Kidney (tissue), 14 donors: ENCODE measurements around the gene PTGS1. TPM values are rescaled to one million over a fixed set of nuclear protein-coding genes. Genes with fewer than 3 reads are reported as not detected.
"Not testable (repeated sequence)": the region's sequence is repeated elsewhere in the genome, so short reads cannot be mapped to it uniquely, and the experiment has no call there.

ENCODE experiments used
- DNase-seq, 5 donors: peaks; one replicate each; pipeline ENCODE4 v3.0.0-alpha.2; 2013 to 2020
- FAIRE-seq: peaks from 2 replicates; lab custom pipeline; 2012; peaks lifted over from hg19 to GRCh38; lab: Jason Lieb, UNC
- H3K27ac ChIP-seq, 2 donors: one replicate each; pipeline ENCODE4 v1.7.0; 2013; ENCODE audit warnings: low read depth in 2 of 2, low read length in 2 of 2, inconsistent platforms in 1 of 2
- H3K27me3 ChIP-seq: one replicate; pipeline ENCODE4 v1.7.1; 2013; ENCODE audit warnings: low read length, inconsistent platforms; ENCODE audit not compliant: control insufficient read depth, insufficient read depth
- H3K36me3 ChIP-seq, 3 donors: one replicate each; pipeline versions ENCODE4 v1.7.0 to v1.7.1; 2013; ENCODE audit warnings: low read length in 3 of 3, control low read depth in 1 of 3, inconsistent platforms in 1 of 3; ENCODE audit not compliant: insufficient read depth in 3 of 3, control insufficient read depth in 2 of 3
- H3K4me1 ChIP-seq, 3 donors: one replicate each; pipeline versions ENCODE4 v1.7.0 to v1.7.1; 2013; ENCODE audit warnings: low read length in 3 of 3, inconsistent platforms in 1 of 3, low read depth in 1 of 3; ENCODE audit not compliant: control insufficient read depth in 2 of 3, insufficient read depth in 2 of 3
- H3K4me3 ChIP-seq, 3 donors: one replicate each; pipeline versions ENCODE4 v1.7.0 to v1.8.1; 2013; ENCODE audit warnings: low read length in 3 of 3, control low read depth in 1 of 3, inconsistent platforms in 1 of 3
- H3K9ac ChIP-seq, 3 donors: one replicate each; pipeline versions ENCODE4 v1.7.0 to v1.7.1; 2013; ENCODE audit warnings: low read length in 3 of 3, control low read depth in 1 of 3, inconsistent platforms in 1 of 3
- H3K9me3 ChIP-seq, 3 donors: one replicate each; pipeline versions ENCODE4 v1.7.0 to v1.7.1; 2013; ENCODE audit warnings: low read length in 3 of 3, control low read depth in 1 of 3, inconsistent platforms in 1 of 3; ENCODE audit not compliant: control insufficient read depth in 2 of 3, insufficient read depth in 1 of 3
- intact Hi-C: fragments of 100-400 bp; cut with DNase I; formaldehyde crosslinking; loops from one replicate; pipeline ENCODE4 v1.11.1; 2022
- polyA plus RNA-seq: library from polyadenylated mRNA; stranded (reverse); fragments of 350-450 nt; fragmentation: Illumina TruSeq; extraction: RNeasy Lipid Tissue Mini Kit (QIAGEN cat#74804); gene quantifications from one replicate; pipeline ENCODE4 v1.2.3, GENCODE V29; 2014; ENCODE audit warnings: low read depth, low replicate concordance; ENCODE audit not compliant: insufficient read depth
- total RNA-seq: library from RNA; stranded (reverse); fragmentation: NEBNext Ultra II Directional; extraction: Animal tissue kit (Norgen Biotek cat#: 25700); gene quantifications from one replicate; pipeline ENCODE4 v1.2.1, GENCODE V29; 2021
- TF ChIP-seq, protein P1 (sequence below): IDR thresholded peaks from 3 replicates; pipeline ENCODE4 v1.5.1; 2012; ENCODE audit warnings: mild to moderate bottlenecking, moderate library complexity, borderline replicate concordance; ENCODE audit not compliant: insufficient read depth; ENCODE audit errors: extremely low read depth
- donor health status: control.
- donor health status: control.
- donor health status: control.
- donor health status: control.
- donor health status: control.
- donor health status: DM: yes; HTN: yes; CAD: no.
- donor health status: Normal renal cell carcinoma (clear cell type).

The PTGS1 gene
- total and polyA plus RNA-seq, 2 donors from 2014 or later, result 3.5 to 9.4 TPM

- Histone ChIP-seq H3K4me1 (no peaks in the 10 kb centered on the region), H3K9ac (no peak overlapping the region), H3K9me3 (no peaks in the 10 kb centered on the region), H3K27me3 (no peaks in the 10 kb centered on the region), H3K27ac (no peak overlapping the region), H3K36me3 (no peaks in the 10 kb centered on the region), H3K4me3 (no peak overlapping the region)
- no peak for DNase-seq
- FAIRE-seq, result no peak
- intact Hi-C loops, result no loop called here
- TF ChIP-seq, protein P1, sequence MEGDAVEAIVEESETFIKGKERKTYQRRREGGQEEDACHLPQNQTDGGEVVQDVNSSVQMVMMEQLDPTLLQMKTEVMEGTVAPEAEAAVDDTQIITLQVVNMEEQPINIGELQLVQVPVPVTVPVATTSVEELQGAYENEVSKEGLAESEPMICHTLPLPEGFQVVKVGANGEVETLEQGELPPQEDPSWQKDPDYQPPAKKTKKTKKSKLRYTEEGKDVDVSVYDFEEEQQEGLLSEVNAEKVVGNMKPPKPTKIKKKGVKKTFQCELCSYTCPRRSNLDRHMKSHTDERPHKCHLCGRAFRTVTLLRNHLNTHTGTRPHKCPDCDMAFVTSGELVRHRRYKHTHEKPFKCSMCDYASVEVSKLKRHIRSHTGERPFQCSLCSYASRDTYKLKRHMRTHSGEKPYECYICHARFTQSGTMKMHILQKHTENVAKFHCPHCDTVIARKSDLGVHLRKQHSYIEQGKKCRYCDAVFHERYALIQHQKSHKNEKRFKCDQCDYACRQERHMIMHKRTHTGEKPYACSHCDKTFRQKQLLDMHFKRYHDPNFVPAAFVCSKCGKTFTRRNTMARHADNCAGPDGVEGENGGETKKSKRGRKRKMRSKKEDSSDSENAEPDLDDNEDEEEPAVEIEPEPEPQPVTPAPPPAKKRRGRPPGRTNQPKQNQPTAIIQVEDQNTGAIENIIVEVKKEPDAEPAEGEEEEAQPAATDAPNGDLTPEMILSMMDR, result no peak
Measured at GRCh38 chr9:122402874-122403273, 32.0 kb downstream of the PTGS1 start.

DNA sequence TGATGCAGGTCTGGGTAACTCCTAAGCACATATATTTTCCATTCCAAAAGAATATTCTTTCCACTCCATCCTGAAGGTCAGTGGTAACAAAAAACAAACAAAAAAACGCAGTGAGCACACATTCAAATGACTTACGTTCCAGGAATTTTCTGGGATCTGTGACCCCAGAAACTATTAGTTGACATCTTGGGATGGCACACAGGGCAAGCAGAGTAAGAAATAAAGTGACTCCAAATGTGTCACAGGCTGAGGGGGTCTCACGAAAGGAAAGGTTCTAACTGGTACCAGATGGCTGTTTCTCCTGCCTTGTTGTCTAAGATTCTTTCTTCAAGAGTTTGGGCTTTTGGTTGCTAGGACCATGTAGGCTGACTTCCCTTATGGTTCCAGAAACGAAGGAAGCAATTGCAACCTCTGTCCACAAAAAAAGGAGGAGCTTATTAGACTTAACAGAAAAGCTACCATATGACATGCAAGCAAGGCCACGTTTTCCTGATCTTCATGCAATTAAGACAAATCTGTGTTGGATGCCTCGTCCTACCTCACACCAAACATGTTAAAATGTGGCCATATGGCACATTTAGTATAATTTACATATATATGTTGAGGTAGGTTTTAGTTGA, 32.7 kb downstream of the PTGS1 start:
- no peak for DNase-seq
- no peak overlapping the region for H3K27ac ChIP-seq
- no peaks in the 10 kb centered on the region for H3K36me3 ChIP-seq
- no peaks in the 10 kb centered on the region for H3K27me3 ChIP-seq
- no peak for FAIRE-seq
- TF ChIP-seq, protein P1, result no peak
- no peak overlapping the region for H3K9ac ChIP-seq
- H3K4me1 ChIP-seq, result no peaks in the 10 kb centered on the region
- H3K9me3 ChIP-seq, result no peaks in the 10 kb centered on the region
- H3K4me3 ChIP-seq, result no peak overlapping the region
- intact Hi-C loops, result no loop called here

GRCh38 chr9:122405304-122406069, 34.7 kb downstream of the PTGS1 start:
- H3K27me3 ChIP-seq, FAIRE-seq, H3K9ac ChIP-seq, H3K9me3 ChIP-seq, H3K27ac ChIP-seq, DNase-seq, intact Hi-C loops, H3K4me1 ChIP-seq, H3K36me3 ChIP-seq, H3K4me3 ChIP-seq: not testable (repeated sequence)

GRCh38 chr9:122406070-122406890, 35.5 kb downstream of the PTGS1 start:
- no peaks in the 10 kb centered on the region for H3K27me3 ChIP-seq
- intact Hi-C loops, result no loop called here
- DNase-seq, result no peak

GRCh38 chr9:122414108-122414507, 43.3 kb downstream of the PTGS1 start:
- FAIRE-seq, H3K36me3 ChIP-seq, H3K4me3 ChIP-seq, intact Hi-C loops, H3K9ac ChIP-seq, H3K4me1 ChIP-seq, DNase-seq, H3K27ac ChIP-seq, H3K9me3 ChIP-seq, H3K27me3 ChIP-seq: not testable (repeated sequence)

More at GRCh38 chr9:122406070-122406890, 35.5 kb downstream of the PTGS1 start:
- Histone ChIP-seq H3K4me3 (no peak overlapping the region), H3K9me3 (no peaks in the 10 kb centered on the region), H3K27ac (no peak overlapping the region), H3K9ac (no peak overlapping the region), H3K4me1 (no peaks in the 10 kb centered on the region), H3K36me3 (no peaks in the 10 kb centered on the region)
- TF ChIP-seq, protein P1, result no peak
- FAIRE-seq, result no peak
